ENCODE results near the gene SP2. TPM values are rescaled to one million over a fixed set of nuclear protein-coding genes. Genes with fewer than 3 reads are reported as not detected.

The SP2 gene
- total and polyA plus RNA-seq, 12 donors = 1.8 to 21.1 (median 10.1) TPM

DNA sequence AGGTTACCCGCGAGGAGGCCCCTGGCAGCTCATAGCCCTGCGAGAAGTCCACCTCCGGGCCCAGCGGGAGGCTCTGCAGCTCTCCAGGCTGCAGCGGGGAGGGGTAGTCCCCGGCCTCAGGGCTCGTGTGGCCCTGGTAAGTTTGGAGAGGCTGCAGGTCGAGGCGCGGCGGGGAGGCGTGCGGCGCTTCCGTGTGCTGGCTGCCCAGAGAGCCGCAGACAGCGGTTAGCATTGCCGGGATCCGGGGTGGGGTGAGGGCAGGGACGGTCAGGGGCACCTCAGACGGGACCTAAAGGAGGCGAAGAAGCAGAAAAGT lies 47.9 kb upstream of the SP2 start:
- DNase-seq = no peak
- Histone ChIP-seq H3K27me3 (peaks cover 25% of the 10 kb centered on the region), H3K27ac (no peak overlapping the region), H3K4me3 (no peak overlapping the region), H3K9me3 (replicated peaks in 1 of 3) (no peaks in the 10 kb centered on the region), H3K4me1 (replicated peaks in 1 of 2) (peaks cover 8 to 12% of the 10 kb centered on the region in 2 donors), H3K36me3 (replicated peaks in 1 of 2) (no peaks in the 10 kb centered on the region)
- TF ChIP-seq, protein P1, sequence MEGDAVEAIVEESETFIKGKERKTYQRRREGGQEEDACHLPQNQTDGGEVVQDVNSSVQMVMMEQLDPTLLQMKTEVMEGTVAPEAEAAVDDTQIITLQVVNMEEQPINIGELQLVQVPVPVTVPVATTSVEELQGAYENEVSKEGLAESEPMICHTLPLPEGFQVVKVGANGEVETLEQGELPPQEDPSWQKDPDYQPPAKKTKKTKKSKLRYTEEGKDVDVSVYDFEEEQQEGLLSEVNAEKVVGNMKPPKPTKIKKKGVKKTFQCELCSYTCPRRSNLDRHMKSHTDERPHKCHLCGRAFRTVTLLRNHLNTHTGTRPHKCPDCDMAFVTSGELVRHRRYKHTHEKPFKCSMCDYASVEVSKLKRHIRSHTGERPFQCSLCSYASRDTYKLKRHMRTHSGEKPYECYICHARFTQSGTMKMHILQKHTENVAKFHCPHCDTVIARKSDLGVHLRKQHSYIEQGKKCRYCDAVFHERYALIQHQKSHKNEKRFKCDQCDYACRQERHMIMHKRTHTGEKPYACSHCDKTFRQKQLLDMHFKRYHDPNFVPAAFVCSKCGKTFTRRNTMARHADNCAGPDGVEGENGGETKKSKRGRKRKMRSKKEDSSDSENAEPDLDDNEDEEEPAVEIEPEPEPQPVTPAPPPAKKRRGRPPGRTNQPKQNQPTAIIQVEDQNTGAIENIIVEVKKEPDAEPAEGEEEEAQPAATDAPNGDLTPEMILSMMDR (IDR thresholded peaks at IDR 0.05) = no peak
- no peak for TF ChIP-seq POLR2A (IDR thresholded peaks at IDR 0.05)
- WGBS, 4 donors = 70 to 95% (median 73%) methylated on average over 10 to 23 of the region's 23 CpGs
- intact Hi-C loops (cut with DNase I) = loop anchor here in 1 of 2 donors (5.0 kb wide), 1 partner anchor 169 kb away; no protein-coding TSS in a partner anchor

DNA sequence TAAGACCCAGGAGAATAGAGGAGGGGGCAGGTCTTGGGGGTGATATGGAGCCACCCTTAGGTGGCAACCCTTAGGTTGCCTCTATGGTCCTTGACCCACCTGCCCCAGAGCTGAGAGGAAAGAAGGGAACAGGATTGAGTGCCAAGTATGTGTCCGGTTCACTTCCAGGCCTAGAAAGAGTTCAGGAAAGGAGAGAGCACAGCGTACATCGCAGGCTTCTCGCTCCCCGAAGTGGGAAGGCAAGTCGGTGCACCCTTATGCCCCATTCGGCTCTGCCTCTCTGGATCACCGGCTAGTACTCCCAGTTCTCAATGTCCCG lies 45.7 kb upstream of the SP2 start:
- WGBS, 4 donors = 28 to 50% (median 41%) methylated on average over 9 of the region's 9 CpGs
- H3K4me1 ChIP-seq (replicated peaks in 1 of 2) = peaks cover 8 to 12% of the 10 kb centered on the region in 2 donors
- no peaks in the 10 kb centered on the region for H3K9me3 ChIP-seq (replicated peaks in 1 of 3)
- H3K27ac ChIP-seq = peak overlapping the region in 1 of 5 donors; percentile 40
- intact Hi-C loops (cut with DNase I) = no loop called here
- TF ChIP-seq, protein P1 (IDR thresholded peaks at IDR 0.05) = no peak
- no peak for TF ChIP-seq POLR2A (IDR thresholded peaks at IDR 0.05)
- H3K4me3 ChIP-seq = peak overlapping the region in 1 of 4 donors; percentile 53
- peaks cover 47% of the 10 kb centered on the region for H3K27me3 ChIP-seq
- no peaks in the 10 kb centered on the region for H3K36me3 ChIP-seq (replicated peaks in 1 of 2)
- DNase-seq = no peak

DNA sequence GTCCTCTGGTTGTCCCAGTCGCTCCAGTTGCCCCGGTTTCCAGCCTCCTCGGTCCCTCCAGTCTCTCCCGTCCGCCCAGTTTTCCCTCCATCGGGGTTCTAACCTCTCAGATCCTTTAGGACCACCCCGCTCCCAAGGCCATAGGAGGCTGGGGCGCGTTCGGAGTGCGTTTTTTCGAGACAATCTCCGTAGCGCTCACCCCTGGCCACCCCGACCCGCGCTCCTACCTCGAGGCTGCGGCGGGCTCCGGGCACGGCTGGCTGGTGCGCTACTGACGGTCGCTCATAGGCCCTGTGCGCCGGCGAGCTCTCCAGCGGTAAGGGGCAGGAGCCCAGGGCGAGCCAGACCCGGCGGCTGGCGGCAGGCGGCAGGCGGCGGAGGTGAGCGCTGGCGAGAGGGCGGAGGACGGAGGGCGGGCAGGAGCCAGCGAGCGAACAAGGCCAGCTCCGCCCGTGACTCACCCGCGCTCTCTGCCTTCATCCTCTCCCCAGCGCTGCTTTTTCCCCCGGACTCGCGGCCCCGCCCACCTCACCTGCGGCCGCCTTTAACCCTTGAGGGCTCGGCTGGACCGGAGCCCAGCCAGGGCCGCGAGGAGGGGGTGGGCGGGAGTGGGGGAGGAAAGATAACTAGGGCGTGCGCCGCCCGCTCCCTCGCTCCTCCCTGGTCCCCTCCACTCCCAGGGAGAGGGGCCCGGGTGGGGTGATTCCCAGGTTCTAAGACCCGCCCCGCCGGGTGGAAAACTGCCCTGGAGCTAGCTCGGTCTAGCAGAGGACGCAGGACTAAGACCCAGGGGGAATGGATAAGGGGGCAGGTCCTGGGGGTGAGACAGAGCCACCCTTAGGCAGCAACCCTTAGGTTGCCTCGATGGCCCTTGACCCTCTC lies 45.1 kb upstream of the SP2 start, which contains the start of gene SP6:
SP6 (minus strand) TSS at position 472 of the 882 bp plus-strand sequence. CDS start 2,734 bp downstream, outside the sequence.
- Histone ChIP-seq H3K9me3 (replicated peaks in 1 of 3) (no peaks in the 10 kb centered on the region), H3K36me3 (replicated peaks in 1 of 2) (no peaks in the 10 kb centered on the region), H3K4me1 (replicated peaks in 1 of 2) (peaks cover 8 to 12% of the 10 kb centered on the region in 2 donors), H3K27me3 (peaks cover 48% of the 10 kb centered on the region), H3K27ac (peak within 1 kb of the TSS in 1 of 5 donors; percentile 40), H3K4me3 (peak within 1 kb of the TSS in 1 of 4 donors; percentile 53)
- WGBS, 4 donors = 3 to 19% (median 9%) methylated on average over 24 to 71 of the region's 71 CpGs
- DNase-seq = peak; percentile 76 to 89 (median 80)
- intact Hi-C loops (cut with DNase I) = no loop called here
- TF ChIP-seq, protein P1 (IDR thresholded peaks at IDR 0.05) = peak in 3 of 6 experiments; percentile 14 to 27 (median 23)
- no peak for TF ChIP-seq POLR2A (IDR thresholded peaks at IDR 0.05)

DNA sequence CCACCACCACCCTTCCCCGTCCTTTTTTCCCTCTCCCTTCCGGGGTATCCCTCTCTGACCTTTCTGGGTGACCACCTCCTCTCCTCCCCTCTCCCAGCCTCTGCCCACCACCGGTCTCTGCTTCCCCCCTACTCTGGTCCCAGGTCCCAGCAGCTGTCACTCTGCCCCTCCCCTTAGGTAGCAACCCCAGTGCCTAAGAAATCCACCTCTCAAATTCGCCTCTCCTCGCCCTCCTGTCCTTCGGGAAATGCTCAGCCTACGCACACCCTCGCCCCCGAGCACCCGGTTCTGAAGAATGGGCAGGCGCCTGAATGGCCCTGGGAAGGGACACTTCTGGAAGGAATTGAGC lies 44.3 kb upstream of the SP2 start:
- H3K4me3 ChIP-seq = no peak overlapping the region
- no peak overlapping the region for H3K27ac ChIP-seq
- H3K4me1 ChIP-seq (replicated peaks in 1 of 2) = peaks cover 8 to 12% of the 10 kb centered on the region in 2 donors
- DNase-seq = no peak
- intact Hi-C loops (cut with DNase I) = no loop called here
- no peaks in the 10 kb centered on the region for H3K9me3 ChIP-seq (replicated peaks in 1 of 3)
- peaks cover 53% of the 10 kb centered on the region for H3K27me3 ChIP-seq
- H3K36me3 ChIP-seq (replicated peaks in 1 of 2) = no peaks in the 10 kb centered on the region
- 34 to 47% (median 41%) methylated on average over 8 to 11 of the region's 11 CpGs for whole genome bisulfite sequencing, 4 donors
- TF ChIP-seq, protein P1 (IDR thresholded peaks at IDR 0.05) = no peak
- no peak for TF ChIP-seq POLR2A (IDR thresholded peaks at IDR 0.05)
